Caco-2 (cell line): ENCODE data around the gene SAMD4A. TPM values are rescaled to one million over a fixed set of nuclear protein-coding genes. Genes with fewer than 3 reads are reported as not detected.

Source experiments
- BruUV-seq: library from RNA; stranded (reverse); fragments of 400-500 nt; replicated peaks from 2 replicates; lab custom pipeline; 2021; lab: Mats Ljungman, UMichigan
- CTCF ChIA-PET: fragments of 300-600 bp; sonication (Branson Sonifier 250); formaldehyde crosslinking; loops from one replicate; lab custom pipeline; 2022; ENCODE audit warnings: antibody characterized with exemption; lab: Charles Lee
- POLR2A ChIA-PET: fragments of 300-600 bp; sonication (Branson Sonifier 250); formaldehyde crosslinking; loops from one replicate; lab custom pipeline; 2022; ENCODE audit warnings: antibody characterized with exemption; lab: Charles Lee
- DNase-seq, 2 experiments: peaks; one replicate each; pipeline versions ENCODE4 v3.0.0 to v3.0.0-alpha.2; 2020 to 2022
- H3K27me3 ChIP-seq: replicated peaks from 2 replicates; pipeline ENCODE4 v1.6.0; 2011; ENCODE audit warnings: low read length; ENCODE audit not compliant: control insufficient read depth, insufficient read depth
- H3K36me3 ChIP-seq: 2 replicates; pipeline ENCODE4 v1.5.1; 2011; ENCODE audit warnings: low read length; ENCODE audit not compliant: control insufficient read depth, insufficient read depth
- H3K4me1 ChIP-seq: fragments of 250-450 bp; sonication (Bioruptor Pico); 2 replicates; pipeline ENCODE4 v1.5.1; 2020; ENCODE audit warnings: mild to moderate bottlenecking
- H3K4me3 ChIP-seq: 2 replicates; pipeline ENCODE4 v1.5.1; 2011; ENCODE audit warnings: low read depth, mild to moderate bottlenecking, control low read depth, low read length
- H3K9me3 ChIP-seq: fragments of 250-450 bp; sonication (Bioruptor Pico); 2 replicates; pipeline ENCODE4 v1.5.1; 2020; ENCODE audit warnings: mild to moderate bottlenecking, moderate library complexity
- H3K27ac Mint-ChIP-seq: one replicate; pipeline ENCODE4 v1.8.0; 2022; ENCODE audit warnings: mixed read lengths; ENCODE audit not compliant: unreplicated experiment
- H3K27me3 Mint-ChIP-seq: one replicate; pipeline ENCODE4 v1.8.0; 2022; ENCODE audit warnings: mixed read lengths; ENCODE audit not compliant: insufficient read depth, unreplicated experiment
- H3K36me3 Mint-ChIP-seq: one replicate; pipeline ENCODE4 v1.8.0; 2022; ENCODE audit warnings: mild to moderate bottlenecking, mixed read lengths; ENCODE audit not compliant: insufficient read depth, unreplicated experiment
- H3K4me1 Mint-ChIP-seq: one replicate; pipeline ENCODE4 v1.8.0; 2022; ENCODE audit warnings: low read depth, mixed read lengths; ENCODE audit not compliant: unreplicated experiment
- H3K4me3 Mint-ChIP-seq: one replicate; pipeline ENCODE4 v1.8.0; 2022; ENCODE audit warnings: mild to moderate bottlenecking, moderate library complexity, mixed read lengths; ENCODE audit not compliant: unreplicated experiment
- H3K9me3 Mint-ChIP-seq: one replicate; pipeline ENCODE4 v1.8.0; 2022; ENCODE audit warnings: mixed read lengths; ENCODE audit not compliant: unreplicated experiment
- intact Hi-C: fragments of 100-400 bp; cut with micrococcal nuclease; formaldehyde crosslinking; loops from one replicate; pipeline ENCODE4 v1.10.0; 2022; ENCODE audit not compliant: unreplicated experiment
- total RNA-seq: library from RNA; stranded (reverse); gene quantifications from 2 replicates; pipeline ENCODE4 v1.2.3, GENCODE V29; 2022
- TF ChIP-seq, protein P1 (sequence below), 2 experiments: fragments of 200-600 bp in 1 of 2; IDR thresholded peaks; 1 replicate in 1 of 2; 2 replicates in 1 of 2; pipeline versions ENCODE4 v1.5.1 to v1.8.0; 2011 to 2022; ENCODE audit warnings: antibody characterized with exemption in 1 of 2, control low read depth in 1 of 2, inconsistent platforms in 1 of 2, low read depth in 1 of 2, low read length in 1 of 2, mild to moderate bottlenecking in 1 of 2, moderate library complexity in 1 of 2; ENCODE audit not compliant: insufficient read depth in 1 of 2, severe bottlenecking in 1 of 2, unreplicated experiment in 1 of 2

Gene SAMD4A
- total RNA-seq, 1 experiment from 2014 or later, result 60.8 TPM

DNA sequence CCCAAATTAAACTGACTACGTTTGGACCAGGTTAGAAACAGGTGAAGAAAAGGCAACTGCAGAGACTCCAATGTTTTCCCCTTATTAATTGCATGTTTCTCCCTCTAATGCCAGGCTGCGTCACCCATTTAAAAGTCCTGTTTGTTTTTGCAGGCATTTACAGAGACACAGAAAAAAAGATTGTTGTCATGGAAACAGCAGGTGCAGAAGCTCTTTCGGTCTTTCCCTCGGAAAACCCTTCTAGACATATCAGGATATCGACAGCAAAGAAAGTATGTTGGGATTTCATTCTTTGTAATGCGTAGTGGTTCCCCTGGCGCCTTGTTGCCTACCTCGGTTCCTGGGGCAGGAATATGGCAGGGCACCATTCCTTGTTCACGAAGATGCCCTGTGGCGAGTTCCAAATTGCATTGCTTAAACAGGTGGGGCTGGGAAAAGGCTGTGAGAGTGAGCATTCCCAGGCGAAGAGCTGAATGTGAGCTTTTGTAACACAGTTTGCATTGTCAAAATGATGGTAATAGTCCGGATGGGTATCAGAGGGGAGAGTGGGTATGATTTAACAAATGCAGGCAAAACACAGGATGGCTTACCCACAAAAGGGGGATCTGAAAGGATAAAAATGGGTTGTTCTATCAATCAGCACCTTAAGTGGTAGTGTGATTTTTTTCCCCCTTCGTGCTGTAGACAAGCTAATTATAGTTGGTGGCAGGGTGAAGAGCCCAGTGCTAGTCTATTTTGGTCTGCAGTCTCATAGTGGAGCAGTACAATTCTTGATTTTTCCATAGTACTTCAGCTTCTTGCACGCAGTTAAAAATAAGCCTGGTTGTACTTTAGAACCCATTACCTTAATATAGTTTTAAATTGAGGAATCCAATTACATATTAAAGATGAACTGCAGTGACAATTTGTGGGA is 203.3 kb downstream of the SAMD4A start:
- TF ChIP-seq, protein P1, sequence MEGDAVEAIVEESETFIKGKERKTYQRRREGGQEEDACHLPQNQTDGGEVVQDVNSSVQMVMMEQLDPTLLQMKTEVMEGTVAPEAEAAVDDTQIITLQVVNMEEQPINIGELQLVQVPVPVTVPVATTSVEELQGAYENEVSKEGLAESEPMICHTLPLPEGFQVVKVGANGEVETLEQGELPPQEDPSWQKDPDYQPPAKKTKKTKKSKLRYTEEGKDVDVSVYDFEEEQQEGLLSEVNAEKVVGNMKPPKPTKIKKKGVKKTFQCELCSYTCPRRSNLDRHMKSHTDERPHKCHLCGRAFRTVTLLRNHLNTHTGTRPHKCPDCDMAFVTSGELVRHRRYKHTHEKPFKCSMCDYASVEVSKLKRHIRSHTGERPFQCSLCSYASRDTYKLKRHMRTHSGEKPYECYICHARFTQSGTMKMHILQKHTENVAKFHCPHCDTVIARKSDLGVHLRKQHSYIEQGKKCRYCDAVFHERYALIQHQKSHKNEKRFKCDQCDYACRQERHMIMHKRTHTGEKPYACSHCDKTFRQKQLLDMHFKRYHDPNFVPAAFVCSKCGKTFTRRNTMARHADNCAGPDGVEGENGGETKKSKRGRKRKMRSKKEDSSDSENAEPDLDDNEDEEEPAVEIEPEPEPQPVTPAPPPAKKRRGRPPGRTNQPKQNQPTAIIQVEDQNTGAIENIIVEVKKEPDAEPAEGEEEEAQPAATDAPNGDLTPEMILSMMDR (IDR thresholded peaks at IDR 0.05; ENCODE audit: insufficient read depth in 1 of 2, low read depth in 1 of 2, low read length in 1 of 2, severe bottlenecking in 1 of 2, unreplicated experiment in 1 of 2), result no peak
- Mint-ChIP-seq H3K9me3 (no peaks in the 10 kb centered on the region), H3K4me3 (no peak overlapping the region), H3K4me1 (peaks cover 12% of the 10 kb centered on the region), H3K27me3 (no peaks in the 10 kb centered on the region), H3K27ac (no peak overlapping the region), H3K36me3 (peaks cover 91% of the 10 kb centered on the region)
- BruUV-seq, result no TSS peak
- H3K4me3 ChIP-seq, result no peak overlapping the region
- CTCF ChIA-PET, result interaction anchor here (0.6 kb wide), 1 partner anchor 148 kb away, joined by 3 read pairs; no protein-coding TSS in a partner anchor
- H3K4me1 ChIP-seq, result peaks cover 5% of the 10 kb centered on the region; the same call in 1 of the 2 replicates
- no peaks in the 10 kb centered on the region for H3K9me3 ChIP-seq
- POLR2A ChIA-PET, result no interaction called here
- DNase-seq, result no peak
- no peaks in the 10 kb centered on the region for H3K27me3 ChIP-seq
- intact Hi-C loops, result no loop called here
- H3K36me3 ChIP-seq, result peaks cover 1% of the 10 kb centered on the region; the same call in 1 of the 2 replicates

DNA sequence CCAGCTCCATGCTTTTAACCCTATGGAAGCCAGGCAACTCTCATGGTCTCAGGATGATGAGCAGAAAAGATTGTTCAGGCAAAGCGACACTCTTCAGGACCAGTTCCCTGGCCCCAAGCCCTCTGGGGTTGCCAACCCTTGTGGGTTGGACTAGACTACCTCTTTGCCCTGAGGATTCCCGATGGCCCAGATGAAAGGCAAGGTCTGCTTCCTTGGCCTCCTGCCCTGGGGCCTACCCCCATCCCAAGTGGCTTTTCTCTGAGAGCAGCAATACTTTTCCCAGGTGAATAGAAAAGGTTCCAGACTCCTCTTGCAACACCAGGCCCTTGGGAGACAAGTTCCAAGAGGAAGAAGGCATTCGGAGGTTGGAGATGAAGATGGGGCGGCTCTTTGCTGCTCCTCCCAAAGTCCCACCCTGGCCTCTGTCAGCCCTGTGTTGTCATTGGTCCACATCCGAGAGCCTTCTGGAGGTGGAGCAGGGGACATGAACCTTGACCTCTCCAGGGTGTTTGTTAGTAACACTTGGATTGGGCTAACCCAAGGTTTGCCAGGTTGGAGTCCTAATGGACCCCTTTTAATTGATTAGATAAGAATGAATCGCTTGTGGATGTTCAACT is 204.6 kb downstream of the SAMD4A start:
- intact Hi-C loops, result no loop called here
- TF ChIP-seq, protein P1 (IDR thresholded peaks at IDR 0.05; ENCODE audit: insufficient read depth in 1 of 2, low read depth in 1 of 2, low read length in 1 of 2, severe bottlenecking in 1 of 2, unreplicated experiment in 1 of 2), result no peak
- H3K36me3 ChIP-seq, result peaks cover 1% of the 10 kb centered on the region; the same call in 1 of the 2 replicates

DNA sequence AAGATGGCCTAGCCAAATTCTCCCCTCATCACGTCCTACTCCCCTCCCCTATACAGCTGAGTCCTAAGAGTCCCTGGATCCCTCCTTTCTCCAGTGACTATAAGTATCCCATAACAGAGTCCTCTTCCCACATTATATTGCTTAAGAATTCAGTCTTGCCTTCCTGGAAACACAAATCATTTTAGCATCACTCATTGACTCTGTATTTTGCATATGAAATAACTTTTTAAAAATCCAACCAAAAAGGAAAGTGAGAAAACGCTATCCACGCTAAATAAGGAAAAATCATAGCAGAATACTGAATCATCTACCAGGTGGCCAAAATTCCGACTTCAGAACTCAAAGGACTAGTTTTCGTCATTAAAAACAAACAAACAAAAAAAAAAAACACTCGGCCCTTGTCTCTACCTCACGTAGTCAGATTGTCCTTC is 205.5 kb downstream of the SAMD4A start:
- Histone ChIP-seq H3K27me3 (no peaks in the 10 kb centered on the region), H3K9me3 (no peaks in the 10 kb centered on the region), H3K36me3 (peaks cover 2% of the 10 kb centered on the region), H3K4me3 (no peak overlapping the region), H3K4me1 (peaks cover 5% of the 10 kb centered on the region; the same call in 1 of the 2 replicates)
- BruUV-seq, result no TSS peak
- no peak overlapping the region for H3K4me3 Mint-ChIP-seq
- peak overlapping the region; percentile 30 for H3K27ac Mint-ChIP-seq
- no peaks in the 10 kb centered on the region for H3K27me3 Mint-ChIP-seq
- no peak for DNase-seq
- peaks cover 12% of the 10 kb centered on the region for H3K4me1 Mint-ChIP-seq
- H3K9me3 Mint-ChIP-seq, result no peaks in the 10 kb centered on the region
- ChIA-PET CTCF (interaction anchor here (0.6 to 2.1 kb wide), 9 partner anchors 8 to 425 kb away, joined by 3 to 31 read pairs (median 6); partner anchors contain the start of genes CGRRF1 and SAMD4A), POLR2A (interaction anchor here (0.8 kb wide), 1 partner anchor 207 kb away, joined by 3 read pairs; no protein-coding TSS in a partner anchor)
- H3K36me3 Mint-ChIP-seq, result peaks cover 91% of the 10 kb centered on the region
- TF ChIP-seq, protein P1 (IDR thresholded peaks at IDR 0.05; ENCODE audit: insufficient read depth in 1 of 2, low read depth in 1 of 2, low read length in 1 of 2, severe bottlenecking in 1 of 2, unreplicated experiment in 1 of 2), result no peak
- intact Hi-C loops, result no loop called here

More for the DNA sequence above, 204.6 kb downstream of the SAMD4A start:
- peaks cover 5% of the 10 kb centered on the region; the same call in 1 of the 2 replicates for H3K4me1 ChIP-seq
- BruUV-seq, result no TSS peak
- ChIA-PET CTCF (no interaction called here), POLR2A (no interaction called here)
- no peaks in the 10 kb centered on the region for H3K9me3 ChIP-seq
- H3K4me3 ChIP-seq, result no peak overlapping the region
- peaks cover 91% of the 10 kb centered on the region for H3K36me3 Mint-ChIP-seq
- no peaks in the 10 kb centered on the region for H3K27me3 ChIP-seq
- DNase-seq, result peak in 1 of 2 experiments; percentile 22
- no peaks in the 10 kb centered on the region for H3K9me3 Mint-ChIP-seq
- H3K4me1 Mint-ChIP-seq, result peaks cover 12% of the 10 kb centered on the region
- no peak overlapping the region for H3K4me3 Mint-ChIP-seq
- no peak overlapping the region for H3K27ac Mint-ChIP-seq
- H3K27me3 Mint-ChIP-seq, result no peaks in the 10 kb centered on the region
